Endothelial cell of hepatic sinusoid (primary cell): ENCODE results near the gene ATXN7L1.

Experiments
- in situ Hi-C: cut with HindIII; loops from 2 replicates; pipeline ENCODE4 v1.10.0; 2017; ENCODE audit warnings: low sequenced_read_pairs

Gene ATXN7L1

GRCh38 chr7:105689067-105689819 lies 187.2 kb downstream of the ATXN7L1 start:
- in situ Hi-C loops: no loop called here

DNA sequence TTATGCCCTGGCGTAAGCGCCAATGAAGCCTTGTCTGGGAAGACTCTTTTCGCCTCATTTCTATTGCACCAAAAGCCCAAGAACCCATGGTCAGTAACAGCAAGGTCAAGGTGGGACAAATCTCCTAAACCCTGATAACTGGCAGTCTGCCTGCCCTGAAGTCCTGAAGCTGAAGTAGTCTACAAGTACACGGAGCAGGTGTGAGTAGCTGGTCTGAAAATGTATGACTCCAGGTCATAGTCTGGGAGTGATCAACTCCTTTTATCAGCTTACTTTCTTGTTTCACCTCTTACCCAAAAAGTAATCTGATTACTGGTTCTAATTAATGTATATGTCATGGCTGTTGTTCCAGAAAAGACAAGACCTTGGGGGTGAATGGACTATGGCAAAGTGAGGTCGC lies 187.8 kb downstream of the ATXN7L1 start:
- in situ Hi-C loops: no loop called here

GRCh38 chr7:105685161-105685560 lies 191.2 kb downstream of the ATXN7L1 start:
- in situ Hi-C loops: no loop called here

DNA sequence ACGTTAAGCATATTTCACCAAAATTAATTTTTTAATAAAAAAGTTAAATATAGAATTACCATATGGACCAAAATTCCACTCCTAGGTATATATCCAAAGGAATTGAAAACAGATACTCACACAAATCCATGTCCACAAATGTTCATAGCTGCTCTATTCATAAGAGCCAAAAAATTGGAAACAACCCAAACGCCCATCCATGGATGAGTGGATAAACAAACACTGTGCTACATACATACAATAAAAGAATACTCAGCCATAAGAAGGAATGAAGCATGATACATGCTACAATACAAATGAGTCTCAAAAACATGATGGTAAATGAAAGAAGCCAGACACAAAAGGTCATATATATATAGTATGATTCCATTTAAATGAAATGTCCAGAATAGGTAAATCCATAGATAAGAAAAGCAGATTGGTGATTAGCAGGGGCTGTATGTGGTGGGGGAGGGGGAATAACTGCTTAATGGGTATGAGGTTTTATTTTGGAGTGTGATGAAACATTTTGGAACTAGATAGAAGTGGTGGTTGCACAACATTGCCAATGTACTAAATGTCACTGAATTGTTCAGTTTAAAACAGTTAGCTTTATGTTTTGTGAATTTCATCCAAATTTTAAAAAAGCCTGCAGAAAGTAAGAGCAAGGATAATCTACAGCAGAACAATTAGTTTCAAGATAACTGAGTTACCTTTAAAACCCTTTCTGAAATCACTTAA lies 193.9 kb downstream of the ATXN7L1 start:
- in situ Hi-C loops: no loop called here

DNA sequence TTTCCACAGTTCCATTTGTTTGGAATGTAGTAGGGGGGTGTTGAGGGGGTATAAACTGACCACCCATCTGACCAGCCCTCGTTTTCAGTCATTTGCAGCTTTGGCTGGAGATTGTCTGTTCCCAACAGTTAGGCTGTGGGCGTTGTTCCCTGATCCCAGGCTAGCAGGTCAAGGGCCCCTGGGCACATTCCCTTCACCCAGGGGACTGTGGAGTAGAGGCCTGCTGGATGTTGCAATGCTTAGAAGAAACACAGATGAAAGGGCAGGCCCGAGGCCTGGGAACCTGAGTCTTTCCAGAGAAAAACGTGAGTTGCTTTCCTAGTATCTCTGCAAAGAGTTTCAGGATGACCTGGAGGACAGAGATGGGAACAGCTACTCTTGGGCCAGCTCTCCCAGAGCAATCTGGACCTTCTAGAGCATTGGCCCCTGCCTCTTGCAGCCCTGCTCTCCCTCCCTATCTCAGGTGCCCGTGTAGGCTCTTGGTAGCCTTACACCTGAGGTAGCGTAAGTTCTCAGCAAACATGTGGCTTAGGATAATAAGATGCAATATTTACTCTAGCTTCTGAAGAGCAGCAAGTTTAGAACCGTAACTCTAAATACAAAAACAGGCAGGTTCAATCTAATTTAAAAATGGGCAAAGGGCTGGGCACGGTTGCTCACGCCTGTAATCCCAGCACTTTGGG lies 195.8 kb downstream of the ATXN7L1 start:
- in situ Hi-C loops: no loop called here

- in situ Hi-C loops: no loop called here
Observed at GRCh38 chr7:105678811-105679495, 197.4 kb downstream of the ATXN7L1 start.

DNA sequence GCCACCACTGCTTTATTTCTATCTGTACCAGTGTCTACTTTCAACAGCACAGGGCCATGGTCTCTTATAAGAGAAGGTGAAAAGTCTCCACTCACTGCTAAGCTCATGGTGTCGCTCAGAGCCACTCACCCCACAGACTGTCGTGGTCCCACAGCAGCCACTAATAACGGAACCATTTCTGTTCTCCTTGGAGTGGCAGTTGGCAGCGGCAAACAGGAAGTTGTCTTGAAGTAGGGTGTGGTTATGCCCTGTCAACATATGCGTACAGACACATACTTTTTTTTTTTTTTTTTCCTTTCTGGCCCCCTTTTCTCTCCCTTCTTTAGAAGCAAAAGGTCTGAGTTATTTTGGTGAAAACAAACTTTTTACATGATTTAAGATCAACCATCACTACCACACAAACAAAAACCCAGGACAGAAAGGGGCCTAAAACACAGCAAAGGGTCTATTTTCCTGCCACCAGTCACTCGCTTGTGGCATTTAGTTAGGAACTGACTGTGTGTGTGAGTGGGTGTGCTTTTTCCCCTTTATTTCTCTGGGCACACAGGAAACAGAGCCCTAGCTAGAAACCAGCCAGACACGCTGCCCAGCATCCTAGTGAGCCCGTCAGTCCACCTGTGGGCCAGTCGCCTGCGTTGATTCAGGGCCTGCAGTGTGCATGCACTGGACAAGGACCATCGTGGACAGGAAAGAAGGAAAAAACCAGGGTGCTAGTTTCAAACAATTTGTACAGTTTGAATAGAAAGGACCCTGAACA lies 198.4 kb downstream of the ATXN7L1 start:
- in situ Hi-C loops: no loop called here

- in situ Hi-C loops: no loop called here
Observed at GRCh38 chr7:105677410-105677730, 199.0 kb downstream of the ATXN7L1 start.

DNA sequence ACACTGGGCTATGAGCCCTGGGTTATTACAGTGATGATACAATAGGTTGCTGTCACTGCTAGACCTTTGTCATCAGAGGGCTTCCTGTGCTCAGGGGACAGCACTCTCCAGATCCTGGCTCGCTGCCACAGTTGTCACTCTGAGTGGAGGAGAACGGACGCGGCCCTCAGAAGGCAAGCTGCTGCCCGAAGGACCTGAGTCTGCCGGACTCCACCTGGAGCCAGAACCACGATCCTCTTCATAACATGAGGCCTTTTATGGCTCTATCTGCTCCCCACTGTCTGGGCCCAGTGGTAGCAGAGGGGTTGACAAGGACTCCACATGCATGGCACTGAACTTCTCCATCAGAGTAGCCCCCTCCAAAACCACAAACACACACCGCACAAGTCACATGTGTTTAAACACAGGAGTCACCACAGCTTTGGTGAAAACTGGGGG lies 200.4 kb downstream of the ATXN7L1 start:
- in situ Hi-C loops: no loop called here

DNA sequence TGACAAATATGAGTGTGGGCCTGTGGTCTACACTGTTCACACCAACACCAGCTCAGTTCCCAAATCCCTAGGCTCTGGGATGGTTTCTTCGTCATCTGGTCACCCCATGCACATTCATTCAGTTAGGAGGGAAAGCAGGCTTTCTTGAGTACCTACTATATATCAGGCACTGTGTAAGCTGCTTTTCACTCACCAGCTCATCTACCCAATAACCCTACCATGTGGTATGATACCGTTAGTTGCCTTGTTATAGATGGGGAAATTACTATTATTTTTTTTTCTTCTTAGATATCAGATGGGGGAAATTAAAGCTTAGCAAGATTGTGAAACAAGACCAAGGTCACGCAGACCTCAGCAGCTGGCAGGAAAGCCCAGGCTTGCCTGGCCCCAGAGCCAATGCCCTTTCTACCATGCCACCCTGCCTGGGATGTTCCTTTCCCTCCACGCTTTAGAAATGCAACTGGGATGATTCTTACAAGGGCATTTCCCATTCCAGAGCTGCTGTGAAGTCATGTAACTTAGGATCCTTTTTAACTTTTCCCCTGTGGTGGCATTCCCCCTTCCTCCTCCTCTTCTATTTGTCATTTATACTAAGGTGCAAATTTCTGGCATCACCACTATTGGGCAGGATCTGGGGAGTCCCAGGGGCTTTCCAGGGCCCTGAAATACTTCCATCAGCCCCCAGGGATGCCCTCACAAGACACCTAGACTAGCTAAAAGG lies 202.0 kb downstream of the ATXN7L1 start:
- in situ Hi-C loops: no loop called here

- in situ Hi-C loops: no loop called here
Observed at GRCh38 chr7:105673367-105674084, 202.9 kb downstream of the ATXN7L1 start.

GRCh38 chr7:105672801-105673200 lies 203.6 kb downstream of the ATXN7L1 start:
- in situ Hi-C loops: no loop called here

GRCh38 chr7:105666324-105666723 lies 210.1 kb downstream of the ATXN7L1 start:
- in situ Hi-C loops: no loop called here

DNA sequence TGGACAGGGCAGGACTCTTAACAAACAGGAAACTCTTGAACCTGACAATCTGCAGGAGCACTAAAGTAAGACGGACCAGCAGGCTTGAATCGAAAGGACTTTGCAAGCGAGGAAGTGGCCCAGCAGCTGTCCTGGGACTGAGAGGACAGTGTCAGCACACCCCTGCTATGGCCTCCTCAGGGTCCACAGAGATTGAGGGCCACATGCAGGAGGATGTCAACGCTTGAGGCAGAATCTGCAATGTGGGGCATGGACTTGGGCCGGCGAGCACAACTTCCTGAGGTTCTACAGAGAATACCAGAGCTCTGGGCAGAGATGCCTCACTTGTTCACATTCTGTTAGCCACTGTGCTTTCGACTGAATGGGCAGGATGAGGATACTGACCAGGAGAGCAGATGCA lies 210.7 kb downstream of the ATXN7L1 start:
- in situ Hi-C loops: no loop called here

DNA sequence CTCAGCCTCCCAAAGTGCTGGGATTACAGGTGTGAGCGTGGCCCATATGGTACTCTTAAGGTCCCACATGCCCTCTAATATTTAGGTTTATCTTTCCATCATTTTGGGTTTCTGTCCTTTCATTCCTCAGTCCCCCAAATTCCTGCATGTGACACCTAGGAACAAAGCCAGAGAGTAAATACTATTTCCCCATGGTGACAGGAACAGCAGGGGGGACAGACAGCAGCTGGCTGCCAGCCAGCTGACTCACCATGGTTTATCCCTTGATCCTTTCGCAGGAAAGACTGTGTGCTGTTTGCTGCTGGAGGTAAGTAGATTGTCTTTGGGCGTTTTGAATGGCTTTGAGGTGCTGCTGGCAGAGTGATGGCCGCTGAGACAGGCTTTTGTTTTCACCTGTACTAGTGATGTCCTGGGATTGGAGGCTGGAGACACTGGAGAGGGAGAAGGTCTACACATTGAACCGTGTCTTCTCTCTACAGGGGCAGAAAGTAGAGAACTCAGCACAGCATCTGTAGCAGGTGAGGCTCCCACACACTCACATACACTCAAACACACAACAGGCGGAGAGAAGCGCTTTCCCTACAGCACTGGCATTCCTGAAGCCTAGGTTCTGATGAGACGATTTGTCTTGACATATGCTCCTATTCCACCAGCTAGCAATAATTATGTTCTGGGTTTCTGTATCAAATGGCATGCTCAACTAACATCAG lies 211.4 kb downstream of the ATXN7L1 start:
- in situ Hi-C loops: no loop called here

DNA sequence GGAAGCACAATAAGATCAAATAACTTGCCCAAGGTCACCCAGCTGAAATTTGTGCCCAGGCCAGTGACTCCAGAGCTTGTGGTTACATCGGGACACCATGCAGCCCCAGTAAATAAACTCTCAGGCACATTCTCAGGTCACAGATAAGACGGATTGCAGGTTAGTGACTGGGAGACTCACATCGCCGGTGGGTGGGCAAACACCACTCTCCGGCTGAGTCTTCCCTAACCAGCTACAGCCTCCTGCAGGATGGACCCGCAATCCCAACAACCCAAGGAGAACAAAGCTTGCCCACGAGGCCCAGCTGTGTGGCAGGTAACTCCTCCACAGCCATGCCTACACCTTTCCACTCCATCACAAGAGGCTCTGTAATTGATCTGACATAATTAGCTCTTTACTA lies 213.4 kb downstream of the ATXN7L1 start:
- in situ Hi-C loops: no loop called here

GRCh38 chr7:105661625-105662024 lies 214.8 kb downstream of the ATXN7L1 start:
- in situ Hi-C loops: no loop called here

GRCh38 chr7:105656922-105657521 lies 219.4 kb downstream of the ATXN7L1 start:
- in situ Hi-C loops: no loop called here
